ENCODE data around the gene GIMD1. TPM values are rescaled to one million over a fixed set of nuclear protein-coding genes. Genes with fewer than 3 reads are reported as not detected.

GIMD1 gene
- total RNA-seq, 2 experiments from 2014 or later = not detected

GRCh38 chr4:106337916-106338315, 30.7 kb downstream of the GIMD1 start:
- intact Hi-C loops (cut with DNase I, micrococcal nuclease) = no loop called here
- no peak overlapping the region for H3K4me3 Mint-ChIP-seq
- no peaks in the 10 kb centered on the region for H3K27me3 Mint-ChIP-seq
- Histone ChIP-seq H3K36me3 (ENCODE audit: insufficient read depth, low read length) (peaks cover 80% of the 10 kb centered on the region), H3K9me3 (ENCODE audit: control insufficient read depth in 1 of 2, insufficient read depth in 1 of 2, low read length in 2 of 2) (peaks cover 9 to 11% of the 10 kb centered on the region in 2 experiments), H3K27me3 (ENCODE audit: control insufficient read depth in 1 of 2, insufficient read depth in 2 of 2, low read length in 2 of 2) (no peaks in the 10 kb centered on the region), H3K4me1 (ENCODE audit: insufficient read depth, low read length) (peaks cover 5% of the 10 kb centered on the region), H3K4me3 (ENCODE audit: low read length) (no peak overlapping the region), H3K27ac (ENCODE audit: low read depth in 1 of 2, low read length in 2 of 2) (no peak overlapping the region)
- ChIA-PET CTCF (no interaction called here), POLR2A (no interaction called here)
- H3K36me3 Mint-ChIP-seq (ENCODE audit: low read depth) = peaks cover 96% of the 10 kb centered on the region
- ATAC-seq (ENCODE audit: poor library complexity) (no peak), DNase-seq (no peak)
- peaks cover 51% of the 10 kb centered on the region for H3K4me1 Mint-ChIP-seq (ENCODE audit: low read depth)
- no peak overlapping the region for H3K27ac Mint-ChIP-seq
- peaks cover 11% of the 10 kb centered on the region for H3K9me3 Mint-ChIP-seq
- no peak for TF ChIP-seq CTCF (IDR thresholded peaks at IDR 0.05)

GRCh38 chr4:106336618-106337017, 32.0 kb downstream of the GIMD1 start:
- Histone ChIP-seq H3K4me1 (ENCODE audit: insufficient read depth, low read length) (peaks cover 5% of the 10 kb centered on the region), H3K4me3 (ENCODE audit: low read length) (no peak overlapping the region), H3K27ac (ENCODE audit: low read depth in 1 of 2, low read length in 2 of 2) (no peak overlapping the region), H3K9me3 (ENCODE audit: control insufficient read depth in 1 of 2, insufficient read depth in 1 of 2, low read length in 2 of 2) (peaks cover 9 to 11% of the 10 kb centered on the region in 2 experiments), H3K36me3 (ENCODE audit: insufficient read depth, low read length) (peaks cover 86% of the 10 kb centered on the region), H3K27me3 (ENCODE audit: control insufficient read depth in 1 of 2, insufficient read depth in 2 of 2, low read length in 2 of 2) (no peaks in the 10 kb centered on the region)
- POLR2A ChIA-PET = interaction anchor here (0.8 to 1.2 kb wide), 2 partner anchors 12 to 21 kb away, joined by 4 to 5 read pairs; partner anchors contain the start of genes AIMP1 and TBCK
- CTCF ChIA-PET = interaction anchor here (0.7 kb wide), 1 partner anchor 9 kb away, joined by 4 read pairs; no protein-coding TSS in a partner anchor
- Mint-ChIP-seq H3K9me3 (peaks cover 11% of the 10 kb centered on the region), H3K4me3 (no peak overlapping the region), H3K4me1 (ENCODE audit: low read depth) (peaks cover 38% of the 10 kb centered on the region), H3K27me3 (no peaks in the 10 kb centered on the region), H3K36me3 (ENCODE audit: low read depth) (peaks cover 96% of the 10 kb centered on the region), H3K27ac (no peak overlapping the region)
- DNase-seq (no peak), ATAC-seq (ENCODE audit: poor library complexity) (no peak)
- TF ChIP-seq CTCF (IDR thresholded peaks at IDR 0.05) = no peak
- intact Hi-C loops (cut with DNase I, micrococcal nuclease) = no loop called here

GRCh38 chr4:106334741-106335470, 33.7 kb downstream of the GIMD1 start:
- Histone ChIP-seq H3K4me1 (ENCODE audit: insufficient read depth, low read length) (peaks cover 5% of the 10 kb centered on the region), H3K27ac (ENCODE audit: low read depth in 1 of 2, low read length in 2 of 2) (no peak overlapping the region), H3K4me3 (ENCODE audit: low read length) (no peak overlapping the region), H3K36me3 (ENCODE audit: insufficient read depth, low read length) (peaks cover 92% of the 10 kb centered on the region), H3K27me3 (ENCODE audit: control insufficient read depth in 1 of 2, insufficient read depth in 2 of 2, low read length in 2 of 2) (no peaks in the 10 kb centered on the region), H3K9me3 (ENCODE audit: control insufficient read depth in 1 of 2, insufficient read depth in 1 of 2, low read length in 2 of 2) (peaks cover 9 to 11% of the 10 kb centered on the region in 2 experiments)
- Mint-ChIP-seq H3K9me3 (peaks cover 9% of the 10 kb centered on the region), H3K27ac (no peak overlapping the region), H3K4me1 (ENCODE audit: low read depth) (peaks cover 21% of the 10 kb centered on the region), H3K27me3 (no peaks in the 10 kb centered on the region), H3K36me3 (ENCODE audit: low read depth) (peaks cover 96% of the 10 kb centered on the region), H3K4me3 (no peak overlapping the region)
- ChIA-PET CTCF (no interaction called here), POLR2A (no interaction called here)
- no peak for TF ChIP-seq CTCF (IDR thresholded peaks at IDR 0.05)
- intact Hi-C loops (cut with DNase I, micrococcal nuclease) = no loop called here
- no peak for DNase-seq
- no peak for ATAC-seq (ENCODE audit: poor library complexity)
